Breast epithelium (tissue), 4 donors: ENCODE data around the gene SCFD1. TPM values are rescaled to one million over a fixed set of nuclear protein-coding genes. Genes with fewer than 3 reads are reported as not detected.

ENCODE experiments used
- DNase-seq, 2 donors: peaks; one replicate each; pipeline ENCODE4 v3.0.0-alpha.2; 2019; ENCODE audit warnings: low spot score in 2 of 2
- H3K27ac ChIP-seq, 2 donors: fragments of 200-600 bp; sonication (generic) in 1 of 2; one replicate each; pipeline ENCODE4 v1.5.1; 2016 to 2019; ENCODE audit warnings: mild to moderate bottlenecking in 1 of 2
- H3K27me3 ChIP-seq, 2 donors: fragments of 200-600 bp; sonication (generic) in 1 of 2; one replicate each; pipeline versions ENCODE4 v1.5.1 to v1.6.0; 2017 to 2019; ENCODE audit warnings: control low read depth in 1 of 2, mild to moderate bottlenecking in 1 of 2
- H3K36me3 ChIP-seq: fragments of 200-600 bp; one replicate; pipeline ENCODE4 v1.5.1; 2019
- H3K4me1 ChIP-seq, 2 donors: fragments of 200-600 bp; sonication (generic); one replicate each; pipeline ENCODE4 v1.5.1; 2016 to 2019; ENCODE audit warnings: control low read depth in 1 of 2
- H3K4me3 ChIP-seq, 3 donors: fragments of 200-600 bp; sonication (generic); 1 replicate in 2 of 3; 2 replicates in 1 of 3; pipeline ENCODE4 v1.5.1; 2016 to 2019; ENCODE audit warnings: mild to moderate bottlenecking in 3 of 3, moderate library complexity in 2 of 3
- H3K9me3 ChIP-seq, 2 donors: fragments of 200-600 bp; sonication (generic) in 1 of 2; one replicate each; pipeline ENCODE4 v1.5.1; 2016 to 2019; ENCODE audit warnings: control low read depth in 1 of 2
- POLR2A ChIP-seq: fragments of 450-650 bp; IDR thresholded peaks from one replicate; pipeline ENCODE4 v1.6.1; 2016; ENCODE audit warnings: antibody characterized with exemption, mild to moderate bottlenecking, moderate library complexity
- POLR2AphosphoS5 ChIP-seq, 3 donors: sonication (generic); formaldehyde crosslinking; IDR thresholded peaks; one replicate each; pipeline ENCODE4 v1.6.1; 2017; ENCODE audit warnings: antibody characterized with exemption in 3 of 3
- intact Hi-C: fragments of 100-400 bp; cut with DNase I; formaldehyde crosslinking; loops from one replicate; pipeline ENCODE4 v1.15.1; 2023; ENCODE audit warnings: low total_unique reads
- total RNA-seq, 3 donors: library from RNA; depleted of rRNA; stranded (reverse); fragments of >200 nt; gene quantifications; one replicate each; pipeline ENCODE4 v1.1.0, GENCODE V29; 2016
- TF ChIP-seq, protein P1 (sequence below), 3 donors: fragments of 450-650 bp; IDR thresholded peaks; one replicate each; pipeline ENCODE4 v1.5.1; 2016 to 2017; ENCODE audit warnings: antibody characterized with exemption in 3 of 3, mild to moderate bottlenecking in 3 of 3, moderate library complexity in 3 of 3

The SCFD1 gene
- total RNA-seq, 3 donors from 2014 or later = 64.6 to 93.1 (median 73.5) TPM

DNA sequence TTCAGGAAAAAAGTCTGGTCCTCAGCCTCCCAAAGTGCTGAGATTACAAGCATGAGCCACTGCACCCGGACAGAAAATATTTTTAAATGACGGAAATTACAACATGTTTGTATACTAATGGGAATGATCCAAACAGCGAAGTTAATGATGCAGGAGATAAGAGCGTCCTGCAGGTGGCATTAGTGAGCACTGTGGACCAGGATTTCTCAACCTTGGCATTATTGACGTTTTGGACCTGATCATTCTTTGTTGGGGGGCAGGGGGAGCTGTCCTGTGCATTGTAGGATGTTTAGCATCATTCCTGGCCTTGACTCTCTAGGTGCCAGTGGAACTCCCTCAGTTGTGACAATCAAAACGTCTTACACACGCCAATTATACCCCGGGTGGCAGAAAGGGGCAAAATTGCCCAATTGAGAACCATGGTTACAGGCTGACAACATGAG, 34.1 kb downstream of the SCFD1 start:
- Histone ChIP-seq H3K4me3 (no peak overlapping the region), H3K9me3 (no peaks in the 10 kb centered on the region), H3K27me3 (no peaks in the 10 kb centered on the region), H3K36me3 (peaks cover 4% of the 10 kb centered on the region), H3K4me1 (no peaks in the 10 kb centered on the region), H3K27ac (no peak overlapping the region)
- intact Hi-C loops = no loop called here
- no peak for DNase-seq
- TF ChIP-seq POLR2AphosphoS5 (IDR thresholded peaks at IDR 0.05) (no peak), POLR2A (no peak)
- TF ChIP-seq, protein P1, sequence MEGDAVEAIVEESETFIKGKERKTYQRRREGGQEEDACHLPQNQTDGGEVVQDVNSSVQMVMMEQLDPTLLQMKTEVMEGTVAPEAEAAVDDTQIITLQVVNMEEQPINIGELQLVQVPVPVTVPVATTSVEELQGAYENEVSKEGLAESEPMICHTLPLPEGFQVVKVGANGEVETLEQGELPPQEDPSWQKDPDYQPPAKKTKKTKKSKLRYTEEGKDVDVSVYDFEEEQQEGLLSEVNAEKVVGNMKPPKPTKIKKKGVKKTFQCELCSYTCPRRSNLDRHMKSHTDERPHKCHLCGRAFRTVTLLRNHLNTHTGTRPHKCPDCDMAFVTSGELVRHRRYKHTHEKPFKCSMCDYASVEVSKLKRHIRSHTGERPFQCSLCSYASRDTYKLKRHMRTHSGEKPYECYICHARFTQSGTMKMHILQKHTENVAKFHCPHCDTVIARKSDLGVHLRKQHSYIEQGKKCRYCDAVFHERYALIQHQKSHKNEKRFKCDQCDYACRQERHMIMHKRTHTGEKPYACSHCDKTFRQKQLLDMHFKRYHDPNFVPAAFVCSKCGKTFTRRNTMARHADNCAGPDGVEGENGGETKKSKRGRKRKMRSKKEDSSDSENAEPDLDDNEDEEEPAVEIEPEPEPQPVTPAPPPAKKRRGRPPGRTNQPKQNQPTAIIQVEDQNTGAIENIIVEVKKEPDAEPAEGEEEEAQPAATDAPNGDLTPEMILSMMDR (IDR thresholded peaks at IDR 0.05) = peak in 2 of 3 donors; percentile 48 to 64

DNA sequence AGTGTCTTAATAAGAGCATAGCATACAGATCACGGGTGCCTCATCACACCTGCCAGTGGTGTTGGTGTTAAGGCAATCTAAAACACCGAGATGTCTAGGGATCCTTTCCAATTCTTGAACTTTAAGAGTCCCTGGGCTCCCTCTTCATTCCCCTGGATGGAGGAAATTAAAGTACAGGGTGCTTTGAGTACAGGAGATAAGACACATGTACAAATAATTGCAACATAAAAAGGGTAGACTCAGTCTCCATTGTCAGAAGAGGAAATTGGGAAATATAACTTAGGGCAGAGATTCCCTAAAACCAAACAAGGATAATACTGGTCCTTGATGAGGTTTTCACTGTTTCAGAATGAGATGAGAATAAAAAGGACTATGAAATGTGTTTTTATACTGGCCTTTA, 34.9 kb downstream of the SCFD1 start:
- DNase-seq = no peak
- Histone ChIP-seq H3K36me3 (no peaks in the 10 kb centered on the region), H3K9me3 (no peaks in the 10 kb centered on the region), H3K27ac (no peak overlapping the region), H3K4me3 (no peak overlapping the region), H3K27me3 (no peaks in the 10 kb centered on the region), H3K4me1 (no peaks in the 10 kb centered on the region)
- TF ChIP-seq POLR2AphosphoS5 (IDR thresholded peaks at IDR 0.05) = no peak
- TF ChIP-seq POLR2A = no peak
- TF ChIP-seq, protein P1 (IDR thresholded peaks at IDR 0.05) = no peak
- intact Hi-C loops = no loop called here

GRCh38 chr14:30657606-30658163, 35.6 kb downstream of the SCFD1 start:
- TF ChIP-seq POLR2A = no peak
- TF ChIP-seq, protein P1 (IDR thresholded peaks at IDR 0.05) = peak in 1 of 3 donors; percentile 34
- Histone ChIP-seq H3K9me3 (no peaks in the 10 kb centered on the region), H3K27me3 (no peaks in the 10 kb centered on the region), H3K36me3 (no peaks in the 10 kb centered on the region), H3K4me3 (no peak overlapping the region), H3K27ac (no peak overlapping the region), H3K4me1 (no peaks in the 10 kb centered on the region)
- DNase-seq = no peak
- intact Hi-C loops = no loop called here

DNA sequence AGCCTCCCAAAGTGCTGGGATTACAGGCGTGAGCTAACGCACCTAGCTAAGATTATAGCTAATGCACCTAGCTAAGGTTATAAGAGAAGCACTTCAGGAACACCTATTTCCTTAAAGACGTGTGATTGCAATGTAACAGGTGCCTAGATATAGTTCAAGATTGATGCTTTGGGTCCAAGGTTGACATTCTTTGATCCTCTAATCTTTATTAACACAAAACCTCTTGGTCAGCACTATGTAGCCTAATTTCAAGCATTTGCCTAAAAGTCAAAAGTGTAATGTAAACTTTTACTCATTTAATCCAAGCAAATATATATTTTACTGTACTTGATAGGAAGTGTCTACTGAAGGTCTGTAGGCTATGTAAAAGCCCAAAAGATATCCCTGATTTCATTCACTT, 36.5 kb downstream of the SCFD1 start:
- intact Hi-C loops = no loop called here
- H3K27ac ChIP-seq = no peak overlapping the region
- no peak for DNase-seq
- H3K9me3 ChIP-seq = no peaks in the 10 kb centered on the region
- H3K27me3 ChIP-seq = no peaks in the 10 kb centered on the region
- no peaks in the 10 kb centered on the region for H3K4me1 ChIP-seq
- H3K4me3 ChIP-seq = no peak overlapping the region
- H3K36me3 ChIP-seq = no peaks in the 10 kb centered on the region
- TF ChIP-seq POLR2A (no peak), POLR2AphosphoS5 (IDR thresholded peaks at IDR 0.05) (no peak)
- TF ChIP-seq, protein P1 (IDR thresholded peaks at IDR 0.05) = no peak

DNA sequence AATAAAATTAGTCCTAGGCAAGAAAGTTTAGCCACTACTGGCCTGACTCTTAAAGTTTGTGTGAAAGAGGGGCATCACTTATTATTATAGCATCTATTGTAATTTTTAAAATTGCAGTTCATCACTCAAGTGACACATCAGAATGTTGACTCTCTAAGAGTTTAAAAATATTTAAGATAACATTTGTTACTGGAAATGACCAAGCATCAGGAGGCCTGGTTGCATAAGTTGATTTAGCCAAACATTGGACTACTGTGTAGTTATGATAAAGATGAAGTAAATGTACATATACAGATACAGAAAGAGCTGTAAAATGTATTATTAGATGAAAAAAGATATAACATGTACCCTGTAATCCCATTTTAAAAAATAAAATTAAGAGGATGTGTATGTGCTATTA, 47.5 kb downstream of the SCFD1 start:
- intact Hi-C loops = no loop called here
- Histone ChIP-seq H3K4me1 (no peaks in the 10 kb centered on the region), H3K9me3 (no peaks in the 10 kb centered on the region), H3K4me3 (no peak overlapping the region), H3K27ac (no peak overlapping the region), H3K36me3 (no peaks in the 10 kb centered on the region), H3K27me3 (no peaks in the 10 kb centered on the region)
- DNase-seq = no peak
- TF ChIP-seq, protein P1 (IDR thresholded peaks at IDR 0.05) = no peak
